ENCODE measurements around the gene C2orf69.
"Not testable (repeated sequence)": the region's sequence is repeated elsewhere in the genome, so short reads cannot be mapped to it uniquely, and the experiment has no call there.

C2orf69 gene, protein sequence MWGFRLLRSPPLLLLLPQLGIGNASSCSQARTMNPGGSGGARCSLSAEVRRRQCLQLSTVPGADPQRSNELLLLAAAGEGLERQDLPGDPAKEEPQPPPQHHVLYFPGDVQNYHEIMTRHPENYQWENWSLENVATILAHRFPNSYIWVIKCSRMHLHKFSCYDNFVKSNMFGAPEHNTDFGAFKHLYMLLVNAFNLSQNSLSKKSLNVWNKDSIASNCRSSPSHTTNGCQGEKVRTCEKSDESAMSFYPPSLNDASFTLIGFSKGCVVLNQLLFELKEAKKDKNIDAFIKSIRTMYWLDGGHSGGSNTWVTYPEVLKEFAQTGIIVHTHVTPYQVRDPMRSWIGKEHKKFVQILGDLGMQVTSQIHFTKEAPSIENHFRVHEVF

DNA sequence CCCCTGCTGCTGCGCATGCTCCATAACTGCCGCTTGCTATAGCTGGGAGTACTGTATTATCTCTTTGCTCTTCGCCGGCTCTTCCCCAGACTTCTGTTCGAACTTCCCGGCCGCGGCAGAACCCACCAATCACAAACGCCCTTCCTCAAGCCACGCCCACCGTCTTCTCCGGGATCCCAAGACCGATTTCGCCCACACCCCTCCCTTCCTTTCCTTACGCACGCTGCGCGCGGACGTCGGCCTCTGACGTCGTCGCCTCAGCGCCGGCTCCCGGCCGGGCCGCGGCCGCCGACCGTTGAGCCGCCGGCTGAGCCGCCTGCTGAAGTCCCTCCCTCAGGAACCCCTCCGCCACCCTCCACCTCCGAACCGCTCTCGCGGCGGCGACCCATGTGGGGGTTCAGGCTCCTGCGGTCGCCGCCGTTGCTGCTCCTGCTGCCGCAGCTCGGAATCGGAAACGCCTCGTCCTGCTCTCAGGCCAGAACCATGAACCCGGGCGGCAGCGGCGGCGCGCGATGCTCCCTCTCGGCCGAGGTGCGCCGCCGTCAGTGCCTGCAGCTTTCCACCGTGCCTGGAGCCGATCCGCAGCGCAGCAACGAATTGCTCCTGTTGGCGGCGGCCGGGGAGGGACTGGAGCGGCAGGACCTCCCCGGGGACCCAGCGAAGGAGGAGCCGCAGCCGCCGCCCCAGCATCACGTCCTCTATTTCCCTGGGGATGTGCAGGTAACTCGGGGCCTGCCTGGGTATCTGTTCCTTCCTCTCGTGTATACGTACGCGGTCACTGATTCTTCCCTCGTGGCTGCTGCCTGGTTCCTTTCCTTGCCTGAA is at the start of gene C2orf69:
C2orf69 (plus strand) TSS at position 242 of the 825 bp plus-strand sequence; CDS start at position 388, 146 bp downstream.
- DNase-seq (ENCODE audit: low spot score): peak; percentile 98

DNA sequence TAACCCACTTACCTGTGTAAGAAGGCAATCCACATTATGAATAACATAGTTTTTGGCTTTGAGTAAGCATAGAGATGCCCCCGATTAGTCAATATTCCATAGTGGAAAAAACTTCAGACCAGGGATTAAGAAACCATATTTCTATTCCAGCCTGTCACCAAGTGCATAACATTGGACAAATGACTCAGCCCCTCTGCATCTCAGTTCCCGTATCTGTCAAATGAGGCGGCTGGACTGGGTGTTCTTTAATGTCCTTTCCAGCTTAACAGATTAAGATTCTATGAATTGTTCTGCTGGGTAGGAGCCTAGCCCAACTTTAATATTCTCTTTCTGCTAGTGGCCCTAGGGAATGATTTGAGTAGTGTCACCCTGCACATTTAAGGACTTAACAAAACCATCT is 48.3 kb upstream of the C2orf69 start:
- no peak for DNase-seq (ENCODE audit: low spot score)

DNA sequence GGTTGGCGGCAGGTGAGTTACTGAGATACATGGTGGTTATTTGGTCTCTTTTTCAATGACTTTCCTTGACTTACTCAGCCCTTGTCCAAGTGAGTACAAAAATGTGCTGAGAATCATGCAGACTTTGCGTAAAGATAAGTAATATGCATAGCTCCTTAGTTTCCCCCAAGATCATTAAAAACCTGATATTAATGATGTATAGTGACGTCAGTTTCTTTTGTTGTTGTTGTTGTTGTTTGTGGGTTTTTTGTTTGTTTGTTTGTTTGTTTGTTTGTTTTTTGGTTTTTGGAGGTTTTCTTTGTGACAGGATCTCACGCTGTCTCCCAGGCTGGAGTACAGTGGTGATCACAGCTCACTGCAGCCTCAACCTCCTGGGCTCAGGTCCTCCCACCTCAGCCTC is 45.2 kb upstream of the C2orf69 start:
- DNase-seq (ENCODE audit: low spot score): no peak

DNA sequence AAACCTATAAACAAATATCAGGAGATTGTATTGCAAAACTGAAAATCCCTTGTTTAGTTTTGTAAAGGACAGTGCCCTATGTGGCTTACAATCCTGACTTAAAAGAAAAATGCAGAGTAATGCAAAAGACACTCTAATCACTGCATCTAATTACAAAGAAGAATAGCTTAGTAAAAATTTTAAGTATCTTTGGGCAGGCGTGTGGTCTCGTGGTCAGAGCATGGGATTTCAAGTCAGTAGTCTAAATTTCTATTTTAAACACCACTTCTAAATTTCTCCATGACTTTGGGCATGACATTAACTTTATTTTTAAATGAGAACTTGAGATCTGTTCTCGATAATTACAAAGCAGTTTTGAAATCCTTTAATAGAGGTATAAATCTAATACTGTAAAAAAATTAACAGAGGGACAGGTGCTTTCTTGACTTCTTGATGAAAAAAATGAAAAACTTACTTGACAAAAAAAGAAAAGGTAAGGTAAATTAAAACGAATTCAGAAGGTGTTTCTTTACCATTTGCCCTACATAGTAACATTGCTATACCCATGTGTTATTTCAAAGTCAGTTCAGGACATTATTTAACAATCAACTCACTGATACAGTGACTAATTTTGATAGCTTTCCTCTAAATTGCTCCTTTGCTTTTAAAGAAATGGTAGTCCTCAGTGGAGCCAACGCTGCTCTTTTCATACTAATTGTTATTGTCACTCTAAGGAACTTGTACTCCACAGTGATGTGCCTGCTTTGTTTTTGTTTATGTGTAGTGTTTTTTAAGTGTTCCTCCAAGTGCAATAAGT is 42.5 kb upstream of the C2orf69 start:
- no peak for DNase-seq (ENCODE audit: low spot score)

DNA sequence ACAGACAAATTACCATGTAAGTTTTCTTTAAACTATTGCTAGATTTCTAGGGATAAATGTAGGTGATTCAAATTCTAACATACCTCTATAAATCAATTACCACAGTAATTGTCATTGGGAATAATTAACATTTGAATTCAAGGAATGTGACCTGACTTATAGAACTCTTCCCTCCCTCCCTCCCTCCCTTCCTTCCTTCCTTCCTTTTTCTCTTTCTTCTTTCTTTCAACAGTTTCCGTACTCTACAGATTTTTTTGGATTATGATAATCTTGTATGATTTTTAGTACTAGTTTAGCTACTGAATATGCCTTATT is 41.9 kb upstream of the C2orf69 start:
- no peak for DNase-seq (ENCODE audit: low spot score)

DNA sequence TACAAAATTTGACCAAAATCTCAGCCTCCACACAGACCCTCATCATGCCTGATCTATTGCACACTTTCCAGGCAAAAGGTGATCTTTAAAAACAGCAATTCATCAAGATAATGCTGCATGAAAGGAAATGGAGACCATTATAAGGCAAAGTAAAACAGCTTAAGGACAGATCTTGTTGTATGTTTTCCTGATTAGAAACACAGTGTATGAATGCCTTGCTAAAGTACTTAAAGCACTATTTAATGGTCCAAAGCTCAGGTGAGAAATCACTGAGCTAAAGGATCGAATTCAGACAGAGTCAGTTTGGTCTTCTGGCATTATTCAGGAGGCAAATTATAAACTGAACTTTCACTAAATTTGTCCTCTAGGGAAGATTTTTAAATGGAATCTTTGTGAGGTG is 41.4 kb upstream of the C2orf69 start:
- DNase-seq (ENCODE audit: low spot score): no peak

DNA sequence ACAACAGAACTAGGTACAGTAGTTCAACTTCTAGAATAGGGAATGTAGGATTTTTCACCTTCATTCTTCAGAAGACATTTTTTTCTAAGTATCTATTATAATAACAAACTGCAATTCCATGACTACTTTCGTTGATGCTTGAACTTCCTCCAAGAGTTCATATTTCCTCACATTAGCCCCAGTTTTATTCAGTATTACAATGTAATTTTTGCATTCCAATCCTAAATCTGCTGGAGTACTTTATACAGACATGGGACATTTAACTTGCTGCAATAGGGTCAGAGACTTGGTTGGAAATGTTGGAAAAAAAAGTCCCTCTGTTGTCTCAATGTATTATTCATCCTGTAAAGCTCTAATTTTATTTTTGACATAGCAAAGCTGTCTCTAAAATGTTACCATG is 40.5 kb upstream of the C2orf69 start:
- no peak for DNase-seq (ENCODE audit: low spot score)

DNA sequence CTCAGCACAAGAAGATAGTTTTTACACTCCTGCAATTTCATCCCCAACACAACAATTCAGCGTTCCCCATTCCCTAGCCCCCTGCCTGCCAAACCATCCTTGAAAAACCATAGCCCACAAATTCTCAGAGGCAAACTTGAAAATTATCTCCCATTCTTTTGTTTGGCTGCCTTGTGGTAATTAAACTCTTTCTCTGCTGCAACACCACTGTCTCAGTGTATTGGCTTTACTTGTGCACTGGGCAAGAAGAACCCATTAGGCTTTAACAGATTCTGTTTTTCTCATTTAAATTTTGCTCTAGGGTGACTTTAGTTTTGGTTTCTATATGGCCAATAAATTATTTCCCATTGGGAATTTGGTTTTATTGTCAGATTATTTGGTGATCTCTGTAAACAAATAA is 36.9 kb upstream of the C2orf69 start:
- DNase-seq (ENCODE audit: low spot score): no peak

DNA sequence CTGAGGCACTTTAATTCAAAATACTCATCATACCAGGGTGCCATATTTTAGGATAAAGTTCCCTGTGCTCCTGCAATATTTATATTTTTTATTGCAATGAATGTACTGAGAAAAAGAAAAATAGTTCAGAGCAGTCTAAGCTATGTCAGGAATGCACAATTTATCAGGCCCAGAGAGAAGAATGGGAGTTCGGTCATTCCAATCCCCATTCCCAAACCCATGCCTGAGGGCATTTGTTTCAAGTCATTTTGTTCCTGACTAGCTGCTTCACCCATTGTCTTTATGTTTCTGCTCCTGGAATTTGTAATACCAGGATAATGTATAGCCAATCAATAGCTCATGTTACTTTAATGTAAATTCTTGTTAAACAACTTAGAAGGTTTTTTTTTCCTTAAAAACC is 35.7 kb upstream of the C2orf69 start:
- no peak for DNase-seq (ENCODE audit: low spot score)

DNA sequence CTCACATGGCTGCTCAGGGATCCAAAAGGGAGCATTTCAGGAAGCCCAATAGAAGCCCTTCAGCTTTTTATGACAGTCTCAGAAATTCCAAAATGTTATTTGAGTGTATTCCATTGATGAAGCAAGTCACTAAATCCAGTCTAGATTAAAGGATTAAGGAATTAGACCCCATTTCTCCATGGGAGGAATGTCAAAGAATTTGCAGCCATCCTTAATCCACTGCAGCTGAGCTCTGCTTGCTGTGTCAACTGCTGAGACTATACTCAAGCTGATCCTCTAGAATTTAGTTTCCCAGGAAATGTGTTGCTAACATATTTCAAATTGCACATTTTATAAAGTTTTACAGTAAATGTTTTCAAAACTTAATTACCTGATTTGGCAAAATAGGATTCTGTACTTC is 28.4 kb upstream of the C2orf69 start:
- DNase-seq (ENCODE audit: low spot score): no peak

DNA sequence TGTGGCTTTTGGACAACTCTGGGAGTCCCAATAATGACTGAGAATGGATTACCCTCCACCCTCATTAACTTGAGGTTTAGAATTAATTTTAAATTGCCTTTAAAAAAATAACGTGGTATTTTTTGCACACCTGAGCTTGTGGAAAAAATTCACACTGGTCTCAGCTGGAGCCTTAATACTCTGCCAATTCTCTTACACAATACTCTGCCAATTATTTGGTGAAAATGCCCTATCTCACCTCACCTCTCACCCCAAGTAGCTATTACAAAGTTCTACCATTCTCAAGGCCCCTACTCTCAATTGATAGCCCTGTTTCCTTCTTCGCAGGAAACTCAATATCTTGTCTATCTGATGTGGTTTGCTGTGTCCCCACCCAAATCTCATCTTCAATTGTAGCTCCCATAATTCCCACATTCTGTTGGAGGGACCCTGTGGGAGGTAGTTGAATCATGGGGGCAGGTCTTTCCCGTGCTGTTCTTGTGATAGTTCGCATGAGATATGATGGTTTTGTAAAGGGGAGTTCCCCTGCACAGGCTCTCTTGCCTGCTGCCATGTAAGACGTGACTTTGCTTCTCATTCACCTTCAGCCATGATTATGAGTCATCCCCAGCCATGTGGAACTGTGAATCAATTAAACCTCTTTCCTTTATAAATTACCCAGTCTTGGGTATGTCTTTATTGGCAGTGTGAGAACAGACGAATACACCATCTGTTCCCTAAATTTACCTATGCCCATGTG is 27.4 kb upstream of the C2orf69 start:
- no peak for DNase-seq (ENCODE audit: low spot score)

DNA sequence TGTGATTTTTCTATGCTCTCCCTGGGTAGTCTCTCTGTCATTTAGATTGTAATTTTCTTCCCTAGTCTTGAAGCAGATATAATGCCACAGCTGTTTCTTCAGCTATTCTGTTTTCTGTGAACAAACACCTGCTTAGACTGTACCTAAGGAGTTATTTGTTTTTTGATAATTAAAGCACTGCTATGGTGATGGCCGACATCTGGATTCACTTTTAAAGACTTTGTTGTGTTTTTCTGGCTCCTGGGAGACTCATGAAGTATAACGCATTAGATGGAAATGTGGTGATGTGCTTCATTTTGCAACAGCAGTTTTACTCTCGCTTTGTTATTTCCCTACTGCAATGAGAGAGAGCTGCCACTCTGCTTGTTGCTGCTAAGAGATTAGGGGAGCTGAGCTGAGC is 15.7 kb upstream of the C2orf69 start:
- DNase-seq (ENCODE audit: low spot score): no peak

DNA sequence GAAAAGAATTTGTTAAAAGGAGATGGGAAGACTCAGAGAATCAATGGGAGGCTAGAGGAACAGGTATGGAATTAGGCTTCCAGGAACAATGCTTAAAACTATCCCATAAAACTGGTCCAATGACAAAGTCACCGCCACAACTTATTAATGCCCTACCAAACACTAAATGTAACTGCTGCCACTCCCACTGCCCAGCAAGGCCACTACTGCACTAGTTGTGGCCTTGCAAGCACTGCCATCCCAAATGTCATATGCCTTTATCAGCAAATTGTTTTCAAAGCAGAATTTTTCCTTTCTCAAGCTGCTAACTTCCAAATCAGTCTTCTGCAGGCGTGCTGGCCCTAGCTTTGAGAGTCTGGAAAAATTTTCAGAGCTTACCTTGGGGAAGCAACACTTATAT is 14.5 kb upstream of the C2orf69 start:
- no peak for DNase-seq (ENCODE audit: low spot score)

DNA sequence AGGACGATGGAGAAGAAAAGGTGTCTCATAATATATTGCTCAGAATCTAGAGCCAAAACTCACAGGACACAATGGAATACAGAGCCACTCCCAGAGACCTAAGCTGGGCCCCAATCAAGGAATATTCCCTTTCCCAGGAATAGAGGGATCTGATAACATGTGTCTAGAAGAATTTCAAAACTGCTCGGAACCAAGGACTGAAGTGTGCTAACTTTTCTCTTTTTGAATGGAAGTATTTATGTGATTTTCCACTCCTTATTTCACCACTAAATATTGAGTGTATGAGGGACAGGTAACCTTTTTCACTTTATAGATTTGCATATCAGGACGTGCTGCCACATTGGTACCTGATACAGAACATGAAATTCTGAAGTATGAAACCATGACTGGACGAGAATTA is 9.2 kb upstream of the C2orf69 start:
- no peak for DNase-seq (ENCODE audit: low spot score)

DNA sequence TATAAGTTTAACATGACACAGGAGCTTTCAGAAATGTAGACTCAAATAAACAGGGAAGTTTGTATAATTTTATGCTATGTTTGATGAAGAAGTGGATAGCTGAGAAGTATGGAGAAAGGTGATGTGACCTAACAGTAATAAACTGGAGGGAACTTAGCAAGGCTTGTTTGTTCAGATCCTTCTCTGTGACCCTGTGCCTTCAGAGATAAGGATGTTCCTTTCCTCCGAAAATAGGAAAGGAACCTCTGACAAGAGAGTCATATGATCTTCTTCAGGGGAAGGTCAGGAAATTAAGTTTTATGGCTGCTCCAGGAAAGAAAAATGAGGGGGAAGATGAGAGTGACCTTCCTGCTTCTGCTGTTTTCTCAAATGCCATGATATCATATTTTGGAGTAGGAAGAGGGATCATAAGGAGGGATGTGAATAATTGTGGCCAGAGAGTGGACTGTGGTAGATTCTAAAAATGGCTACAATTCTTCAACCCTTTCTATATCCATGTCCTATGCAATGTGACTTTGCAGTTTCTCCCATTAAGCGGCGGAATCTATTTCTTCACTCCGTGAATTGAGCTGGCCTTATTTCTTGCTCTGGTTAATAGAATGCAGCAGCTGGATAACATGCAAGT is 8.5 kb upstream of the C2orf69 start:
- no peak for DNase-seq (ENCODE audit: low spot score)

DNA sequence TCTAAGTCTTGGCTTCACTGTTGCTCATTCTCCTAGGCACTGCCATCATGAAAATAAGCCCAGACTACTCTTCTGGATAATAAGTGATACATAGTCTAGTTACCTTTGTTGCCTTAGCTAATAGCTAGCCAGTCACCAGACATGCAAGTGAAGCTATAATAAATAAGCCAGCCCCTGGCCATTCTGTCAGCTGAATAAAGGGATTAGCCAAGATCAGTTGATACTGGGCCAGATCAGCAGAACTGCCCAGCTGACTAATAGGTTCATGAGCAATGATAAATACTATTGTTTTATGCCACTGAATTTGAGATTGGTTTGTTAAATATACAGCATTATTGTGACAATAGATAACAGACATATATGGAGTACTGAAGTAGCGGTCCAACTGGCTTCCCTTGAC is 8.0 kb upstream of the C2orf69 start:
- DNase-seq (ENCODE audit: low spot score): no peak

DNA sequence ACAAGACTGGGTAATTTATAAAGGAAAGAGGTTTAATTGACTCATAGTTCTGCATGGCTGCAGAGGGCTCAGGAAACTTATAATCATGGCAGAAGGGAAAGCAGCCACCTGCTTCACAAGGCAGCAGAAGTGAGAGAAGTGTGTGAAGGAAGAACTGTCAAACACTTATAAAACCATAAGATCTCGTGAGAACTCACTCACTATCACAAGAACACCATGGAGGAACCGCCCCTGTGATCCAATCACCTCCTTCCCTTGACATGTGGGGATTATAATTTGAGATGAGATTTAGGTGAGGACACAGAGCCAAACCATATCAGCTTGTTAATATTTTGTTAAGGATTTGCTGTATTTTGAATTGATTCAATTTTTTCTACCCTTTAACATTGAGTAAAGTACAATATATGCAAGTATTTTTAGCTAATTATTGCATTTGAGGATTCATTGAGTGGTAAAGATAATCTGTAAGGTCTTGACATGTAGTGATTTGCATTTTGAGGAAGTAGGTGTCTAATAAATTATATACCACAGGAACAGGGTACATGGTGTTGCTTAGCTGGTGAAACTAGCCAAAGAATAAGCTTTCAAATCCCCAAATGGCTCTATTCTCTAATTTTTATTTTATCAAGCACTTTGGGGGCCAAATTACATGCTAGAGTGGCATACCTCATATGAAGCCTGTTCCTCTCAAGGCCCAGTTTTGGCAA is 3.9 kb upstream of the C2orf69 start:
- DNase-seq (ENCODE audit: low spot score): no peak

DNA sequence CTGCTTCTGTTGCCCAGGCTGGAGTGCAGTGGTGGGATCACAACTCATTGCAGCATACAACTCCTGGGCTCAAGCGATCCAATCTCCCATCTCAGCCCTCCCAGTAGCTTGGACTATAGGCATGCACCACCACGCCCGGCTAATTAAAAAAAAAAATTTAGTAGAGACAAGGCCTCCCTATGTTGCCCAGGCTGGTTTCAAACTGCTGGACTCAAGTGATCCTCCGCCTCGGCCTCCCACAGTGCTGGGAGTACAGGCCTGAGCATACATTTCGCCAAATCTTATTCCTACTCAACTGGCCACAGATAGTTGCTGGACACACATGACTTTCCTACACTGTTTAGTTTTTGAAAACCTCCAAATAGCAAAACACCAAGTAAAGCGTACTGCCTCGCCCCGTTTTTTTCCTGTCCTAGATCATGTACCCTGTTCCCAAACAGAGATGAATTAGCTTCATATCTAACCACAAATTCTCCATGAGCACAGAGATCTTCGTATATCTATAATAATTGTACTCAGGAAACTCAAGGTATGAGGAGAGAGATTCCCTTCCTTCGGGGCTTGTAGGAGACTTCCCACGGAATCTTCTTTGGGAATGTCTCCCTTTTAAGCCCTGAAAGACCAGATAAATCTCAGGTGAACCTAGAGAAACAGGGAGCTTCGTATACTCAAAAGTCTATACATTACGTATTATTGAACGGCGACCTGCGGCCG is 598 bp upstream of the C2orf69 start:
- no peak for DNase-seq (ENCODE audit: low spot score)

DNA sequence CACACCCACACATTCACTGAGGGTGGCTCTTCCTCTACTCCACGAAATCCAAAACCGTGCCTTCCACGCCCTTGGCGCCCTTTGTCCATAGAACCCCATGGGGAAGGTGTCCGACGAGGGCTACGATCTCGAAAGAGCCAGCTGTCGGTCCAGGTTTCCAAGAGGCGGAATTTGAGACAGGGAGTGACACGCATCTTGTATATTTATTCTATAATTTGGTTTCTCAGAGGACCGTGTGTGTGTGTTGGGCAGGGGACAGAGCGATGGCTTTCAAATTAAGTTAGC is 726 bp downstream of the C2orf69 start:
- no peak for DNase-seq (ENCODE audit: low spot score)

DNA sequence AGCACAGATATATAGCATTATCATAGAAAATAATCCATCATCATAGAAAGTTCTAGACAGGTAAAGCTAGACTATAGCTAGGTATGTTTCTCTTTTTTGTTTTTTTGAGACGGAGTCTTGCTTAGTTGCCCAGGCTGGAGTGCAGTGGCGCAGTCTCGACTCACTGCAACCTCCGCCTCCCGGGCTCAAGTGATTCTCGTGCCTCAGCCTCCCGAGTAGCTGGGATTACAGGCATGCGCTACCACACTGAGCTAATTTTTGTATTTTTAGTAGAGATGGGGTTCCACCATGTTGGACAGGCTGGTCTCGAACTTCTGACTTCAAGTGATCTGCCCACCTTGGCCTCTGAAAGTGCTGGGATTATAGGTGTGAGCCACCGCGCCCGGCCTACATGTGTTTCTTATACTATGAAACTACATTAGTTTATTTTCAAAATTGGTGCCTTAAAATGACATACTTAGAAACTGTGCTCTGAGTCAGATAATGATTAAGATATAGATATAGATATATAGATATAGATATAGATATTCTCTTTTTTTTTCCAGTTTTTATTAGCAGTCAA is 1.5 kb downstream of the C2orf69 start:
- DNase-seq (ENCODE audit: low spot score): not testable (repeated sequence)
